NCI-H510A treated with DMSO at 0.1 percent for 48 hours (cell line): ENCODE results near the gene AP2A2.
A peak's percentile ranks its signal among the peaks of the same experiment; 100 is the strongest.

Experiments used
- DNase-seq: peaks from one replicate; lab custom pipeline; 2025; lab: John Stamatoyannopoulos, UW

Gene AP2A2

DNA sequence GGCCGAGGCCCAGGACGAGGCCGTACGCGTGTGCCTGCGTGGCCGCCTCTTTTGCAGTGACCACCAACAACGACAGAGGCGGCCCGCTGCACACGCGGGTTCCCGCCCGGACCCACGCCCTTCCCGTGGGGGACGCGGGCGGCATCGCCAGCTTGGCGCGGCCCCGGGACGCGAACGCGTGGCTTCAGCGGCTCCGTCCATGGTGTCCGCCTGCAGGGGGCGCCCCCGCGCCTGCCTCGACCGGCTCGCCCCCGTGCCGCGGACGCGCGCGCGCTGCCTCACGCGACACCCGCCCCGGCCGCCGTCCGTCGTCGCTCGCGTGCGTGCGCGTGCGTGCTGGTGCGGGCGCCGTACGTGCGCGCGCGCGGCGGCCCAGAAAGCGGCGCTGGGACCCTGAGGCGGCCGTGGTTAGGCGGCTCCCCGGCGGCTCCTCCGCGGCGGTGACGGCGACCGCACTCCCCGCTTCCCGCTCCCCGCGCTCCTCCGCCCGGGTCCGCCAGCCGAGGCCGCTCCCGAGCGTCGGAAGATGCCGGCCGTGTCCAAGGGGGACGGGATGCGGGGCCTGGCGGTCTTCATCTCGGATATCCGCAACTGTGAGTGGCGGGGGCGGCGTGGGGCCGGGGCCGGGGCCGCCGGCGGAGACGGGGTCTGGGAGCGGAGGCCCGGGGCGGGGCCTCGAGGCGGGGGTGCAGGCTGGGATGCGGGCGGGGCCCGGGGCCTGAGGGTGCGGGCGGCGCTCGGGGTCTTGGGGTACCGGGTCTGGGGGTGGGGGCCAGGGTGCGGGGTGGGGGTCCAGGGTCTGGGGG lies at the start of gene AP2A2:
Gene AP2A2 (plus strand): TSS at position 375 of the 806 bp plus-strand sequence. CDS start 152 bp downstream, at position 527.
- DNase-seq, result peak; percentile 60

DNA sequence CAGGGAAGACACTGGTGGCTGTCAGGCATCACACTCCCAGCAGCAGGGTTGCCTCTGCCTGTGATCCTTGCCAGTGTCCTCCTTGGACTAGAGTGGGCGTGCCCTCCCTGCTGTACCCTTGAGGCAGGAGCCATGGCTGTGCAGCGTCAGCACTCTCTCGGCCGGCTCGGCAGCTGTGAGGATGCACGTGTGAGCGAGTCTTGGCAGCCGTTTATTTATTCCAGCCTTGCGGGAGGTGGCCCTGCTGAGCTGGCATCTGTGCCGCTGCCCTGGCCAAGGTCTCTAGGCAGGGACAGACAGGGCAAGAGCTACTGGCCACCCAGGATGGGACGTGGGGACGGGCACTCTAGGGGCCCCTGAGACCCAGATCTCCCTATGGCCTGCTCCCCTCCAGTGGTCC lies 49.1 kb upstream of the AP2A2 start:
- no peak for DNase-seq

DNA sequence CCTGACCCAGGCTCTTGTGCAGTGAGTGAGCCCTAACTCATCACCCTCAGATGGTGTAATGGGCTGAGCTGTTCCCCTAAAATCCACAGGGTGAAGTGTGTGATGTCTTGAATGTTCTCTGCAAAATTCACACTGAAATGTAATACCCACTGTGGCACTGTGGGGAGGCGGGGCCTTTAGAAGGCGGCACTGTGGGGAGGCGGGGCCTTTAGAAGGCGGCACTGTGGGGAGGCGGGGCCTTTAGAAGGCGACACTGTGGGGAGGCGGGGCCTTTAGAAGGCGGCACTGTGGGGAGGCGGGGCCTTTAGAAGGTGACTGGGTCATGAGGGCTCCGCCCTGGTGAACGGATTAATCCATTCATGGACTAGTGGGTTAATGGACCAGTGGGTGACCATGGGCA lies 48.1 kb upstream of the AP2A2 start:
- DNase-seq, result no peak

DNA sequence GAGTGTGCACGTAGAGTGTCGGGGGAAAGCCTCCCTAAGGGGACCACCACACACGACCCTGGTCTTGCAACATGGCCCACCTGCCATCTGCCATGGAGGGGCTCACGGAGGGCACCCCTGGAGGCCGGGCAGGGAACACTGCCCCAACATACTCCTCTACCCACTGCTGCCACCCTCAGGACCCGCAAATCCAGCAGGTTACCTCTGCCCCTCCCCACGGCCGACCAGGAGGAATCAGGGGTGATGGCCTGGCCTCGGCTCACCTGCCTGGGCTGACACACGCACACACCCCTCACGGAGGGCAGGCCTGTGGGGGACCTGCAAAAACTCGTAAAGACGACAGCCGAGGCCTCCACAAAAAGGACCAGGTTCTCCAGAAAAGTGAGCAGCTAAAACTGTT lies 45.2 kb upstream of the AP2A2 start:
- DNase-seq, result no peak

DNA sequence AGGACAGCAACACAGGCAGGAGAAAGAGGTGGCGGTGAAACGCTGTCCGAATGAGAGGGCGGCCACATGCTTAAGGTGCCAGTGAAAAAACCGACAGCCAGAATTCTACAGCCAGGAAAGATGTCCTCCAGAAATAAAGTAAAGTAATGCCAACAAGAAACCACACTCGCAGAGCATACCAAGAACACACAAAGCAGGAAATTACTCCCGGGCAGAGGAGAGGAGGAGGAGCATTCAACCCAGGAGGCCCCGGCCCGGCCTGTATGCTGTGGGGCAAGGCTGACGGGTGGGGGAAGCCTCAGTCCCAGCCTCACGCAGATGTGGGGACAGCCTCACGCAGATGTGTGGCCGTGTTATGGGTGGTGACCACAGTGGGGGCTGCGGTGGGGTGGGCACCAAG lies 43.1 kb upstream of the AP2A2 start:
- no peak for DNase-seq

DNA sequence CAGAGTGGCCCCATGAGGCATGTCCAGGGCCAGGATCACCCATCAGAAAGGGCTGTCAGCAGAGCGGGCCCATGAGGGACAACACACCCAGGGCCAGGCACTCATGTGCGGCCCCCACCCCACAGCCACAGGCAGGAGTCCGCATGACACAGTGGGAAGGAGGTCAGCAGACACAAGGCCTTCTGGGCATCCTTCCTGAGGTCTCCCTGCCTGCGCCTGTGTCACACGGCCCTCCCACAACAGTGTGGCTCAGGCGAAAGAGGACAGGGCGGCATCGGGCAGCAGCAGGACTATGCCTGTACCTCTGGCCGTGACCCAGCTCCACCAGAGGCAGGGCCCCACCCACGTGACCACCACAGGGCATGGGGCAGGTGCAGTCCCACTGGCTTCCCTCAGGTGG lies 42.1 kb upstream of the AP2A2 start:
- DNase-seq, result no peak

DNA sequence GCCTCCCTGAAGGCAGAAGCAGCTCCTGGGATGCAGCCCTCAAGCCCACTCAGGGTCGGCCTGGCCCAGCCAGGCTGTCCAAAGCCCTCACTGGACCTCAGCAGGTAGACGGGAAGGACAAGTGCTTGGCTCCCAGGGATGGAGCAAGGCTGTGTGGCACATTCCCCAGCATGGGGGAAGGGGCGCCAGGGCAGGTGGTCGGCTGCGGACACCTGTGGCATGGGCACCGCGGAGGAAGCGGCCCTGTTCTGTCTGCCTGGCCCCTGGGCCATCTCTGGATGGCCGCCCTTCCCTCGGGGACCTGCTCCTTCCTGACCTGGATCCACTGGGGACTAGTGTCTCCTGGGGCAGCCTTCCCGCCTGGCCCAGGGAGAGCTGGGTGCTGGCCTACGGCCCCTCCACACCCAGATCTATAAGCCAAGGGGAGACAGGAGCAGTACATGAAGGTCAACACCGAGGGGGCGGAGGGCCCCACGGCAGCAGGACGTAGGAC lies 41.0 kb upstream of the AP2A2 start:
- DNase-seq, result no peak

DNA sequence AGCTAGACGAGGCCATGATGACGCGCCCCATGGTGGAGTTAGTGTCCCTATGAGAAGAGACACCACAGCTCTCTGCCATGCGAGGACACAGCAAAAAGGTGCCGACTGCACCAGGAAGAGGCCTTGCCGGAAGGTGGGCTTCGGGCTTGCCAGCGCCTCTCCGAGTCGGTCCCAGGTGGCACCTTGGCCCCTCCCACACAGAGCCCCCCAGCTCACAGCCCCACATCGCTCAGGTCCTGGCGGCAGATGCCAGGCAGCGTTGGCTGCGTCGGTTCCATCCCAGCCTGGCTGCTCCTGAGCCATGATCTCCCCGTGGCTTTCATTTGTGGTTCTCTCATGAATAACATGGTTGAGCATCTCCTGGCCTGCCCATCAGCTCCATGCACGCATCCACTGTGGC lies 39.1 kb upstream of the AP2A2 start:
- no peak for DNase-seq

DNA sequence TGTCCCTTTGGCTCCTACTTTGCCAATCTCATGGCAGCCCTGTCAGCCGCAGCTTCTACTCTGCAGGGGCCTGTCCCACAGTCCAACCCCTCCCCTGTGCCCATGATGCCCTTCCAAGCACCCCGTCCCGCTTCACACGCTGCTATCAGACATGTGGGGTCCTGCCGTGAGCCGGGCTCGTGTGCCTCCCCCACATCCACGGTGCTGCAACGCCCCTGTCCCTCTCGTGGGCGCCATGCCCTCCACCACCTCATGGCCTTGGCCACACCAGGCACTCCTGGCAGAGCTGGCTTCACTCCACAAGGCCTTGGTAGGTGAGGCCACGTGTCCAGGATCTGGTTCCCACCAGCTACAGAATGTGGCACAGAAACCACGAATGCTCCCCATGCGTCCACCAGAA lies 38.1 kb upstream of the AP2A2 start:
- DNase-seq, result no peak

DNA sequence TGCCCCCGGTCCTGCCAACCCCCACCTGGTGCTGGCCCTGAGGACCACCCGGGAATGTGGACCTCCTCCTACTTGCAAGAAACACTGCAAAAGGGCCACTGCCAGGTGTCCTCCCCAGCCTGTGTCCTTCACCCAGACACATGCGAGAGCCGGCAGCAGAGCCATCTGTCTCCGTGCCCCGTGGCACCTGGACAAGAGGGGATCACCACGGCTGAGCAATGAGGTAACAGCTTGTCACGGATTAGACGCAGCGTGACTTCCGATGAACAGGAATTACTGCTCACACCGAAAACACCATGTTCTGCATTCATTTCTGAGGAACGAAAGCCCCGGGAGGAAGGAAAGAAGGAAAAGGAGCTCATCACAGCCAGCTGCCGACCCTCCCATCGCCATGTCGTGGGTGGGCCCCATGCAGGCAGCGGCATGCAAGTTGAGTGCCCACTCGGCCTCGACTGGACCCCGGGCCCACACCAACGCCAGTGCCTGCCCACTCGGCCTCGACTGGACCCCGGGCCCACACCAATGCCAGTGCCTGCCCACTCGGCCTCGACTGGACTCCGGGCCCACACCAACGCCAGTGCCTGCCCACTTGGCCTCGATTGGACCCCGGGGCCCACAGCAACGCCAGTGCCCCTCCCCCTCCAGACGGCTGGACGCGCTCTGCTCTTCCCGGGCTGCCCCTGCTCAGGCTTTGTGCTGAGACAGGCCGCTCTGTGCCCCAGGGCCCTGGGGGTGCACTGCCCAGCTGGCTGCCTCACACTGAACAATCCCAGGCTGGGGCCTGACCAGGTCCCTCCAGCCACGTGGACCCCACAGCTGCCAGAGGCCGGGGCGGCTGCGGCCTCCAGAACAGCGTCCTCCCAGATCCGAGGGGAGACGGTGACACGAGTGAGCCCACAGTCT lies 37.1 kb upstream of the AP2A2 start:
- no peak for DNase-seq

DNA sequence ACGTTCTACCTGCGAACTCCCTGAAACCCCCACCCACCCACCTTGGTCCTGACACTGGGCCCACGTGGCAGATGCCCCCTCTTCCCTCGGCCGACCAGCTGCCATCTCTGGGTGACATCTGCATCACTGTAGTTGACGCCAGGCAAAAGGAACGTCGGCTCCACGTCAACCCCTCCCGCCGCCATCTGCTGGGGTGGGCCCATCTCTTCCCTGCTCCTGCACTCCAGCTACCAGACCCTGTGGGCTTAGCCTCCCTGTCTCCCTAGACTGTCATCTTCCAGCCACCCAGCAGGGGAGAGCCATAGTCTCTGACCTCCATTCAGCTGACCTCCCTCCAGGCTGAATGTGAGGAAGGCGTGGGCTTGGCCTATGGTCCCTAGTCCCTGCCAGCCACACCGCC lies 36.4 kb upstream of the AP2A2 start:
- DNase-seq, result no peak

DNA sequence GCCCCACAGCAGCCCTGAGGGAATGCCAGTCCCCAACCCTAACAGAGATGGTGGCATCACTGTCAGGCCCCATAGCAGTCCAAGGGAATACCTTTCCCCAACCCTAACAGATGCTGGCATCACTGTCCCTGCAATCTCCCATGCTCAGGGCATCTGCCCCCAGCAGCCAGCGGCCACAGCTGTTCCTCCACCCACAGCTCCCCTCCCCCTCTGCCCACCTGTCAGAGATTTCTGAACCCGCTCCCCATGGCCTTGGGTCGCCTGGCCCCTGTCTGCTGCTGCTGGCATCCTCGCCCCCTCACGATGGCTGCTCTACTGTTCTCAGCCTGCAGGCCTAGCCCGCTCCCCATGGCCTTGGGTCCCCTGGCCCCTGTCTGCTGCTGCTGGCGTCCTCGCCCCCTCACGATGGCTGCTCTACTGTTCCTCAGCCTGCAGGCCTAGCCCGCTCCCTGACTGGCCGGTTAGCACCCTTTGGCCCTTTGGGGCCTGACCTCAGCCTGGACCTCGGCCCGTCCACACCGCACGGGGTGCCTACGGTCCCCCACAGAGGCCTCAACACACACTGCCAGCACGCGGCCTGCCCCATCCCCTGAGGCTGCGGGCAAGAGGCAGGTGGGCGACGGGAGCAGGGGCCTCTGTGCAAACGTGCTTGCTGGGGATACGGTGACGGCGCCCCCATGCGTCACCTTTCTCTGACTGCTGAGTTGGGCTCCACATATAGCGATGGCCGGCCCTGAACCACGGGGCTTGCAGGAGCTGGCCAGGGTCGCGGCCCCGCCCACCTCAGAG lies 35.8 kb upstream of the AP2A2 start:
- no peak for DNase-seq

DNA sequence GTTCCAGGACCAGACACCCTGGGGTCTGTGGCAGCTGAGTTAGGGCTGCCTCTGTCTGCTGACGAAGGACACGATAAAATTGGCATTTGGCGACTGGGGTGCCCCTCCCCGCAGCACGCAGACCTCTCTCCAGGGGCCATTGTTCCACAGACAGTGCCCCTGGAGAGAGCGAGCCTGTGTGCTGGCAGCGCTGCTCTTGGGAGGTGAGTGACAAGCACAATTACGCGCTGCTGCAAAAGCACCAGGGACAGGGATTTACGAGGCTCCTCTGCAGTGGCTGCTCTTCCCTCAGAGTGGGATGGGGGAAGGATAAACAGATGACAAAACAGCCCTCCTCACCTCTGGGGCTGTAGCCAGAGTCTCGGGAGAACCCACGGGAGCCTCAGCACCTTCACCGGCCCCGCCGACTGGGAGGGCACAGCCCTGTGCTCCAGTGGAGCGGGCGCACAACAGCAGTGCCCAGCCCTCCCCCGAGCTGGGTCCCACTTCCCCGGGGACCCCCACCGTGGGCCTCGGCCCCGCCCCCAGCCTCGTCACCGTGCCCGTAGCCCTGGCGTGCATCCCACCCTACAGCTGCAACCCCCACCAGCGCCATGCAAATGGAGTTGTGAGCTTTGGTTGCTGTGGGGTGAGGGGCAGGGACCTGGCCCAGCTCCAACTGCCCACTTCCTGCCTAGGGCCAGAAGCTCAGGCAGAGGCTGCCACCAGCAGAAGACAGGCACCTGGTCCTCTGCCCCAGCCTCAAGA lies 34.7 kb upstream of the AP2A2 start:
- DNase-seq, result no peak

DNA sequence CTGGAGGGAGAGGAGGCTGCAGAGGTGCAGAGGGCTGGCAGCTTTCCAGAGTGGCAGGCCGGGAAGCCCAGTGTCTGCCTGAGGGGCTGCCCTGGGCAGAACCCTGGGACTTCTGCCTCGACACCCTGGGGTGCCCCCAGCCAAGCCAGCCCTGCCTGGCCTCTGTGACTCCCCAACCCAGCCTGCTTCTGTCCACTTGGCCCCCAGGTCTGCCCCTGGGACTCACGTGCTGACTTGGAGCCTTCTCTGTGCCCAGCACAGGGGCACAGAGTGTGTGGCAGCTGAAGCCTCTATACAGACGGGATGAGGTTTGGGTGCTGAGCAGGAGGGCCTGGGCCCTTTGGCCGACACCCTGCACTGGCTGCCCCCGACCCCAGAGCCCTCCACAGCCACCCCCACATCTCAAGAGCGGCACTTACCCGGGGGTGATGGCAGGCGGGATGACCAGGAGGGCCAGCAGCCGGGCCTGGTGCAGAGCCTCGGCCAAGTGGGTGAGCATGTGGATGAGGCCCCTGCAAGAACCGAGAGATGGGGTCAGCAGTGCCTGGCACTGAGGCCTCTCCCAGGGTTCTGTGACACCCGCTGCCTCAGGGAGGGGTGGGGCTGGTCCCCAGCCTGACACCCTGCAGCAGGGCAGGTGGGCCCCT lies 32.5 kb upstream of the AP2A2 start:
- DNase-seq, result no peak

DNA sequence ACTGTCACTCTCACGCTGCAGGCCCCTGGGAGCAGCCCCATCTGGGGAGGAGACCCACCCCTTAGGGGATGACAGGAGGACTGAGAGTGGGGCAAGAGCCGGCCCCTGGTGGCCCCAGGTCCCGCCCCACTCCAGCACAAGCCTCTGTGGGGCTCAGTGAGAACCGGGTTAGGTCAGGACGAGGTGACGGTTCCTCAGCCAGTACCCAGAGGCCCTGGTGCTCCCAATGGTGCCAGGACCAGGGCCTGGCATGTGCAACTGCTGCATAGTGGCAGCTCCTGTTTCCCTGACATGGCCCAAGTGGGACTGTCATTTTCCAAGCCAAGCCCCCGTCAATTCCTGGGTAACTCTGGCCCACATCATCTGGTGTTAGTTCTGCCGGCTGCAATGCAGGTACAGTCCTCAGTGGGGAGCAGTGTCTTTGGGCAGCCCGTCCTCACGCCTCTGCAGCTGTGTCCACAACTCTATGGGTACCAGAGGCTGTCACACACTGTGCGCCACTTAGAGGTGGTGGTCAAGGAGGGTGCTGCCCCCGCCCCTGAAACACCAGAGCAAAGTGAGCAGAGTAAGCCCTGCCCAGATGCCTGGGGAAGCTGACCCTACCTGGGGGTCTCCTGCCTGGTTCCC lies 31.0 kb upstream of the AP2A2 start:
- DNase-seq, result no peak

DNA sequence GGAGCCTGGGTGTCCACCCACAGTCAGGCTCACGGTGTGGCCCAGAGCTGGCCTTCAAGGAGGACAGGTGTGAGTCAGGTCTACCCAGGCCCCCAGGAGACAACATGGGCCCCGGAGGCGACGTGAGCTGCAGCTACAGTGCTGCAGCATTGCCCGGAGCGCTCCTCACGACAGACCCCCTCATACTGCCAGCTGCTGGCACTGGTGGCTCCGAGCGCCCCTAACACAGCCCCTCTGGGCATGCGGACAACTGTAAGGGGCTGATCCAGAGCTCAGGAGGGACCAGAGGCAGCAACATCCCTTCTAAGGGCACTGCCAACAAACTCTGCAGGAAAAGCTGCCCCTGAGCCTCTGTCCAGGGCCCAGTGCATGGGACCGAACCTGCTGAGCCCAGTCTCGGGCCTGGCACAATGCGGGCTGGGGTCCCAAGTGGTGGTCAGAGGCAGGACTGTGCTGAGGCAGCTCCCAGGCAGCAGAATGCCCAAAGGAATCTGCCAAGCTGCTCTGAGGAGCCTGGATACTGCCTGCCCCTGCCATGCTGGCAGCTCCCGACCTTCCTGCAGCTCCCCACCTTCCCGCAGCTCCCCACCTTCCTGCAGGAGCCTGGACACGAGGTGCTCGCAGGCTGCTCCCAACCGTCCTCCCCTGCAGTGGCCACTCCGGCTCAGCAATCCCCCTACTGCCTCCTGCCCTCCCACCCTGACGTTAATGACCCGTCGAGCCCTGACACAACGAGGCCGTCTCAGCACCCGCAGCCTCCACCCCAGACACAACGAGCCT lies 30.1 kb upstream of the AP2A2 start:
- no peak for DNase-seq

DNA sequence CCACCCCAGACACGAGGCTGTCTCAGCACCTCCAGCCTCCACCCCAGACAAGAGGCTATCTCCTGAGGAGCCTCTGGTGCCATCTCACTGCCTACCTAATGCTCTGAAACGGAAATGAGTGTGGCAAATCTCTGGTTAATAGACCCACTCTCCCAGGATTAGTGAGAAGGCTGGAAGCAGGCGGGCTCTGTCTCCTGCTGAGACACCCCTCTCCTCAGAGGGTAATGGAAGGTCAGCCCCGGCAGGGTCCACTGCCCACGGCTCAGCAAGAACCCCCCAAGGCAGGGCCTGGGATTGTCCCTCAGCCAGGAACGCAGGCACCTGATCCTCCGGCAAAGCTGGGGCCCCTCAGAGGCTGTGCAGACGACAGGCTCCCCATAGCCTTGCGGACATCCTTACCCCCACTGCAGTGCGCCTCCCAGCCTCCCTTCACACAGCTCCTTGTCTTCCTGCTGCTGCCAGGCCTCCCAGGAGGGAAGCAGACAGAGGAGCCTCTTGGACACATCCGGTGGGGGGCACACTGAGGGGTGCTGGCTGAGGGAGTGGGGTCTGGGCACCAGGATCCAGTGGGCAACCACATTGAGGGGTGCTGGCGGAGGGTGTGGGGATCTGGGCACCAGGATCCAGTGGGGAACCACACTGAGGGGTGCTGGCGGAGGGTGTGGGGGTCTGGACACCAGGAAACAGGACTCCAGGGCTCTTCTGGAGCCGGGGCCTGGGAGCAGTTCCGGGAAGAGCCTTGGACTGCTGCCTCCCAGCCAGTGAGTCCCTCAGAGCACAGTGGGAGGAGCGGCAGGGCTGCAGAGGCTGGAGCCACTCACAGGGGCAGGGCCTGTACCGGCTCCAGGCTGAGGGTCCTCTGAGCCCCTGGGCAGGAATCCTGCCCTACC lies 28.2 kb upstream of the AP2A2 start:
- no peak for DNase-seq

DNA sequence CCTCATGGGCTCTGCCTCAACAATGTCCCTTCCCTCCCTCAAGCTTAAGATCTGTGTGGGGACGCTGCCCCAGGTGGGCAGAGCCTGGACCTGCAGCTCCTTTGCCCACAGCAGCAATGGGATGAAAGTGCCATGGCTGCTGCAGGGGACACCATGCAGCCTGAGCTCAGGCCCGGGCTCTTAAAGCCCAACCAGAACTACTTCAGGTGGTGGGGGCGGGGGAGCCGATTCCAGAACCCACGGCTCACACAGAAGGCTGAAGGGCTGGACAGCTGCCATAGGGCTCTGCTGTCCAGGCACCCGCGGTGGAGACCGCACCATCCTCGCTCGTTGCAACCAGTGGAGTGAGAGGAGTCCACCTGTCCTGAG lies 27.5 kb upstream of the AP2A2 start:
- no peak for DNase-seq
